Transverse colon (tissue), 4 donors: Measurements from ENCODE around the gene GNAS. TPM values are rescaled to one million over a fixed set of nuclear protein-coding genes. Genes with fewer than 3 reads are reported as not detected.
A peak's percentile ranks its signal among the peaks of the same experiment; 100 is the strongest.

ENCODE experiments used
- DNase-seq: peaks from one replicate; pipeline ENCODE4 v3.0.0-alpha.2; 2019
- H3K27ac ChIP-seq, 4 donors: fragments of 200-600 bp; sonication (generic); 2 replicates each; pipeline ENCODE4 v1.5.1; 2016 to 2018; ENCODE audit warnings: inconsistent platforms in 4 of 4
- H3K27me3 ChIP-seq: fragments of 200-600 bp; sonication (generic); 2 replicates; pipeline ENCODE4 v1.5.1; 2017; ENCODE audit warnings: inconsistent platforms
- H3K36me3 ChIP-seq, 4 donors: fragments of 200-600 bp; sonication (generic); 2 replicates each; pipeline ENCODE4 v1.5.1; 2017 to 2019; ENCODE audit warnings: inconsistent platforms in 4 of 4
- H3K4me1 ChIP-seq, 4 donors: fragments of 200-600 bp; sonication (generic); 2 replicates each; pipeline ENCODE4 v1.5.1; 2017 to 2020; ENCODE audit warnings: inconsistent platforms in 4 of 4
- H3K4me3 ChIP-seq, 4 donors: fragments of 200-600 bp; sonication (generic); 1 replicate in 1 of 4; 2 replicates in 3 of 4; pipeline versions ENCODE4 v1.5.1 to v1.6.1; 2017 to 2019; ENCODE audit warnings: inconsistent platforms in 4 of 4
- H3K9me3 ChIP-seq, 2 donors: fragments of 200-600 bp; sonication (generic); 2 replicates each; pipeline ENCODE4 v1.5.1; 2017 to 2019; ENCODE audit warnings: inconsistent platforms in 2 of 2
- EP300 ChIP-seq: sonication (generic); formaldehyde crosslinking; IDR thresholded peaks from one replicate; pipeline ENCODE4 v1.6.1; 2017; ENCODE audit warnings: antibody characterized with exemption, low read depth
- POLR2A ChIP-seq: fragments of 450-650 bp; IDR thresholded peaks from one replicate; pipeline ENCODE4 v1.6.1; 2016; ENCODE audit warnings: antibody characterized with exemption, mild to moderate bottlenecking, moderate library complexity
- POLR2AphosphoS5 ChIP-seq, 3 donors: sonication (generic); formaldehyde crosslinking; IDR thresholded peaks; one replicate each; pipeline ENCODE4 v1.6.1; 2016; ENCODE audit warnings: antibody characterized with exemption in 3 of 3
- WGBS, 2 donors: methylation state at CpG; one replicate each; pipeline ENCODE4 v1.1.5; 2018; ENCODE audit warnings: low coverage in 1 of 2; 5-methylcytosine and 5-hydroxymethylcytosine counted together
- in situ Hi-C, 4 donors: fragments of 200-750 bp; cut with MboI; loops; one replicate each; pipeline versions ENCODE4 v1.15.0 to v1.15.1; 2017; ENCODE audit warnings: low sequenced_read_pairs in 3 of 4, low pct_ligation_motif_present in 1 of 4, low pct_unique_long_range_greater_than_20kb in 1 of 4
- intact Hi-C: fragments of 100-400 bp; cut with DNase I; formaldehyde crosslinking; loops from one replicate; pipeline ENCODE4 v1.15.1; 2023; ENCODE audit warnings: low total_unique reads
- total RNA-seq, 4 donors: library from RNA; depleted of rRNA; stranded (reverse); fragments of >200 nt; gene quantifications; one replicate each; pipeline ENCODE4 v1.1.0, GENCODE V29; 2016
- TF ChIP-seq, protein P1 (sequence below), 5 experiments: fragments of 200-600 bp in 3 of 5; fragments of 450-650 bp in 2 of 5; sonication (generic) in 3 of 5; IDR thresholded peaks; 1 replicate in 2 of 5; 2 replicates in 3 of 5; pipeline ENCODE4 v1.5.1; 2016 to 2017; ENCODE audit warnings: antibody characterized with exemption in 5 of 5, inconsistent platforms in 3 of 5, mild to moderate bottlenecking in 2 of 5, moderate library complexity in 1 of 5

The GNAS gene
- total RNA-seq, 4 donors from 2014 or later: 501 to 716 (median 535) TPM

DNA sequence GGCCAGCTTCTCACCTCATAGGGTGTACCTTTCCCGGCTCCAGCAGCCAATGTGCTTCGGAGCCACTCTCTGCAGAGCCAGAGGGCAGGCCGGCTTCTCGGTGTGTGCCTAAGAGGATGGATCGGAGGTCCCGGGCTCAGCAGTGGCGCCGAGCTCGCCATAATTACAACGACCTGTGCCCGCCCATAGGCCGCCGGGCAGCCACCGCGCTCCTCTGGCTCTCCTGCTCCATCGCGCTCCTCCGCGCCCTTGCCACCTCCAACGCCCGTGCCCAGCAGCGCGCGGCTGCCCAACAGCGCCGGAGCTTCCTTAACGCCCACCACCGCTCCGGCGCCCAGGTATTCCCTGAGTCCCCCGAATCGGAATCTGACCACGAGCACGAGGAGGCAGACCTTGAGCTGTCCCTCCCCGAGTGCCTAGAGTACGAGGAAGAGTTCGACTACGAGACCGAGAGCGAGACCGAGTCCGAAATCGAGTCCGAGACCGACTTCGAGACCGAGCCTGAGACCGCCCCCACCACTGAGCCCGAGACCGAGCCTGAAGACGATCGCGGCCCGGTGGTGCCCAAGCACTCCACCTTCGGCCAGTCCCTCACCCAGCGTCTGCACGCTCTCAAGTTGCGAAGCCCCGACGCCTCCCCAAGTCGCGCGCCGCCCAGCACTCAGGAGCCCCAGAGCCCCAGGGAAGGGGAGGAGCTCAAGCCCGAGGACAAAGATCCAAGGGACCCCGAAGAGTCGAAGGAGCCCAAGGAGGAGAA is 12.3 kb upstream of the GNAS start:
- intact Hi-C loops (no loop called here), in situ Hi-C loops (loop anchor here in 2 of 4 donors (25.0 kb wide), 2 partner anchors 353 to 603 kb away; partner anchors contain the start of gene ANKRD60 (in 1 of the 2))
- H3K4me3 ChIP-seq: peak overlapping the region in 1 of 4 donors; percentile 13
- peaks cover 0 to 7% (median 3%) of the 10 kb centered on the region in 4 donors for H3K4me1 ChIP-seq
- DNase-seq: no peak
- no peak overlapping the region for H3K27ac ChIP-seq
- H3K9me3 ChIP-seq: no peaks in the 10 kb centered on the region
- WGBS, 2 donors: 38 to 81% methylated on average over 7 to 56 of the region's 67 CpGs
- no peak for TF ChIP-seq POLR2A
- TF ChIP-seq POLR2AphosphoS5 (IDR thresholded peaks at IDR 0.05): no peak
- no peak for TF ChIP-seq EP300
- TF ChIP-seq, protein P1, sequence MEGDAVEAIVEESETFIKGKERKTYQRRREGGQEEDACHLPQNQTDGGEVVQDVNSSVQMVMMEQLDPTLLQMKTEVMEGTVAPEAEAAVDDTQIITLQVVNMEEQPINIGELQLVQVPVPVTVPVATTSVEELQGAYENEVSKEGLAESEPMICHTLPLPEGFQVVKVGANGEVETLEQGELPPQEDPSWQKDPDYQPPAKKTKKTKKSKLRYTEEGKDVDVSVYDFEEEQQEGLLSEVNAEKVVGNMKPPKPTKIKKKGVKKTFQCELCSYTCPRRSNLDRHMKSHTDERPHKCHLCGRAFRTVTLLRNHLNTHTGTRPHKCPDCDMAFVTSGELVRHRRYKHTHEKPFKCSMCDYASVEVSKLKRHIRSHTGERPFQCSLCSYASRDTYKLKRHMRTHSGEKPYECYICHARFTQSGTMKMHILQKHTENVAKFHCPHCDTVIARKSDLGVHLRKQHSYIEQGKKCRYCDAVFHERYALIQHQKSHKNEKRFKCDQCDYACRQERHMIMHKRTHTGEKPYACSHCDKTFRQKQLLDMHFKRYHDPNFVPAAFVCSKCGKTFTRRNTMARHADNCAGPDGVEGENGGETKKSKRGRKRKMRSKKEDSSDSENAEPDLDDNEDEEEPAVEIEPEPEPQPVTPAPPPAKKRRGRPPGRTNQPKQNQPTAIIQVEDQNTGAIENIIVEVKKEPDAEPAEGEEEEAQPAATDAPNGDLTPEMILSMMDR (IDR thresholded peaks at IDR 0.05): no peak
- H3K36me3 ChIP-seq: no peaks in the 10 kb centered on the region
- H3K27me3 ChIP-seq: peaks cover 52% of the 10 kb centered on the region

DNA sequence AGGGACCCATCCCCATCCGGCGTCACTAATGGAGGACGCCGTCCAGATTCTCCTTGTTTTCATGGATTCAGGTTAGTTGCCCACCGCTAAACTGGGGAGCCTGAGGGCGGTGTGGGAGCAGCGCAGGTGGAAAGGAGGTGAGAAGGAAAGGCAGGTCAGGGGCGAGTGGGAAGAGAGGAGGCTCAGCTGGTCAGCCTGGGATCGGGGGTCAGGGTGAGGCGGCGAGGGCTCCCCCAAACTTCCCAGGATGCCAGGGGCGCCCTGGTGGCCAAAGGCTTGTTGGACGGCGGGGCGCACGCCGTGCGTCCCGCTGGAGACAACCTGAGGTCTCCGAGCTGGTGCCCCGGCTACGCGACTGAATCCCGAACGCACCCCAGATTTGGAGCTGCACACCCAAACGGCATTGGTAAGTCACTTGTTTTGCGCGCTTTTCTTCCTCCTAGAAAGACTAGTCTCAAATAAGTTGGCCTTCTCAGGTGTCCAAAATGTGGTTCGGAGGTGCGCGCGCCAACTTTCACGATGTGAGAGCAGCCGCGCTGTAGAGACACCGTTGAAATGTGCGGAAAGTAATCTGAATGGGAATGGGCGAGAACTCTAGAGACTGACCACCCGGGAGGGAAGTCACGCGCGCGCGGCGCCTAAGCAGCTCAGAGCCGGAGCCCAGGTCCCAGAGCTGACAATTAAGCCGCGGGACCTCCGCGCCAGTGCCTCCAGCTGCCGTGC is 11.5 kb upstream of the GNAS start:
- no peak for DNase-seq
- intact Hi-C loops: no loop called here
- in situ Hi-C loops: loop anchor here in 2 of 4 donors (25.0 kb wide), 2 partner anchors 354 to 604 kb away; partner anchors contain the start of gene ANKRD60 (in 1 of the 2)

DNA sequence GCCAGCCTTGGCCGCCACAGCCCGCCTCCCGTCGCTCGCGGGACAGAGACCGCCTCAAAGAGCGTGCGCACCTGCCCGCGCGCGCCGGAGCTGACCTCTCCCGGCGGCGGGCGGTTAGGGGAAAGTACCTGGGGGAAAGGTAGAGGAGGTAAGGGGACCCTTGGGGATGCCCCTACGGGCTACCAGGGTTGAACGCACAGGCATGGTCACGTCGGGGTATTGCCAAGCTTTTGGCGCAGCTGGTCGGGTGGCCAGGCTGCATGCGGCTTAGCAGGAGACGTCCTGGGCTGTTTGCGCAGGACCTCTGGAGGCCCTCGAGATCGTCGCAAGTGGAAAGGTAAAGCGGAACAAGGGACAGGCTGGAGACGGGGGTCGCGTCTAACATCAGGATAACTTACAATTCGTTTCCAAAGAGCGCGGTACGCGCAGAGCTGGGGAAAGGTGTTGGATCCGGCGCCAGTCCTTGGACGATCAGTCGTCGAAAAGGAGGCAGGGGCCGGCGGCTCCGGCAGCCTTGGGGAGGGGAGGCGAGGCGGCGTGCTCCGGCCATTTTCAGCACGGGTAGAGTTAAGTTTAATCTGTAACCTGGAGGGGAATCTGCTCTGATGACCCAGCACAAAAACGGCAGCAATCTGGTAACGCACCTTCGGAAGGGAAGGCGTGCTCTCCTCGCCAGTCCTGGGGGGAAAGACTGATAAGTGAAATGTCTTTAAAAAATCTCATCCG is 10.8 kb upstream of the GNAS start:
- Histone ChIP-seq H3K4me3 (no peak overlapping the region), H3K27me3 (peaks cover 55% of the 10 kb centered on the region), H3K9me3 (no peaks in the 10 kb centered on the region), H3K36me3 (no peaks in the 10 kb centered on the region), H3K27ac (no peak overlapping the region), H3K4me1 (peaks cover 0 to 7% (median 3%) of the 10 kb centered on the region in 4 donors)
- WGBS, 2 donors: 65 to 76% methylated on average over 8 to 52 of the region's 58 CpGs
- no peak for DNase-seq
- TF ChIP-seq, protein P1 (IDR thresholded peaks at IDR 0.05): no peak
- no peak for TF ChIP-seq POLR2AphosphoS5 (IDR thresholded peaks at IDR 0.05)
- no peak for TF ChIP-seq EP300
- TF ChIP-seq POLR2A: no peak
- intact Hi-C loops: no loop called here
- in situ Hi-C loops: loop anchor here in 2 of 4 donors (25.0 kb wide), 2 partner anchors 354 to 604 kb away; partner anchors contain the start of gene ANKRD60 (in 1 of the 2)

More for the DNA sequence above, 11.5 kb upstream of the GNAS start:
- Histone ChIP-seq H3K27me3 (peaks cover 52% of the 10 kb centered on the region), H3K9me3 (no peaks in the 10 kb centered on the region), H3K36me3 (no peaks in the 10 kb centered on the region), H3K4me1 (peaks cover 0 to 7% (median 3%) of the 10 kb centered on the region in 4 donors), H3K4me3 (no peak overlapping the region), H3K27ac (no peak overlapping the region)
- WGBS, 2 donors: 73% methylated on average over 51 of the region's 51 CpGs; no CpG with 5 or more reads in 1 of the 2 donors
- TF ChIP-seq EP300 (no peak), POLR2A (no peak), POLR2AphosphoS5 (IDR thresholded peaks at IDR 0.05) (no peak)
- TF ChIP-seq, protein P1 (IDR thresholded peaks at IDR 0.05): no peak
